DND-41 (cell line): ENCODE data around the gene PRSS2.
"Not testable (repeated sequence)": the region's sequence is repeated elsewhere in the genome, so short reads cannot be mapped to it uniquely, and the experiment has no call there.

ENCODE experiments used
- EZH2 ChIP-seq: IDR thresholded peaks from 3 replicates; pipeline ENCODE4 v1.6.1; 2012; ENCODE audit warnings: borderline replicate concordance, low read depth, mild to moderate bottlenecking, moderate library complexity, low read length, inconsistent platforms; ENCODE audit not compliant: severe bottlenecking
- TF ChIP-seq, protein P1 (sequence below): IDR thresholded peaks from 2 replicates; pipeline ENCODE4 v1.5.1; 2012; ENCODE audit warnings: borderline replicate concordance, low read length, moderate library complexity, mild to moderate bottlenecking; ENCODE audit not compliant: poor library complexity, severe bottlenecking; ENCODE audit errors: extremely low read depth

DNA sequence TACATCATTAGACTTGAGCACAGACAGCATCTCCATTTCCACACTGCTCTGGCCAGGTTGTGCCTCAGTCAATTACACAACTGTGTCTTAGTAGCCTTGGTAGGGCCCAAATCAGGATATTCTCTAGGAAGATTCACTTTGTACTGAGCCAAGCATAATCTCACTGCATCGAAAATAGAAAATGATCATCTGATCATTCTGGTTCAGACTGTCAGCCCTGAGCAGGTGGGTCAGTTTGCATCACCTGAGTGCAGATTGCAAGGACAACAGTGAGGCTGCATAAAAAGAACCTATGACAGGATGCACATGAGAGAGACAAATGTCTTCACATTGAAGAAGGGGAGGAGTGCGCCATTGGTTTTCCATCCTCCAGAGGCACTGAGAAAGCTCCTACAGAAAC is 22.4 kb upstream of the PRSS2 start:
- not testable (repeated sequence) for TF ChIP-seq EZH2
- TF ChIP-seq, protein P1, sequence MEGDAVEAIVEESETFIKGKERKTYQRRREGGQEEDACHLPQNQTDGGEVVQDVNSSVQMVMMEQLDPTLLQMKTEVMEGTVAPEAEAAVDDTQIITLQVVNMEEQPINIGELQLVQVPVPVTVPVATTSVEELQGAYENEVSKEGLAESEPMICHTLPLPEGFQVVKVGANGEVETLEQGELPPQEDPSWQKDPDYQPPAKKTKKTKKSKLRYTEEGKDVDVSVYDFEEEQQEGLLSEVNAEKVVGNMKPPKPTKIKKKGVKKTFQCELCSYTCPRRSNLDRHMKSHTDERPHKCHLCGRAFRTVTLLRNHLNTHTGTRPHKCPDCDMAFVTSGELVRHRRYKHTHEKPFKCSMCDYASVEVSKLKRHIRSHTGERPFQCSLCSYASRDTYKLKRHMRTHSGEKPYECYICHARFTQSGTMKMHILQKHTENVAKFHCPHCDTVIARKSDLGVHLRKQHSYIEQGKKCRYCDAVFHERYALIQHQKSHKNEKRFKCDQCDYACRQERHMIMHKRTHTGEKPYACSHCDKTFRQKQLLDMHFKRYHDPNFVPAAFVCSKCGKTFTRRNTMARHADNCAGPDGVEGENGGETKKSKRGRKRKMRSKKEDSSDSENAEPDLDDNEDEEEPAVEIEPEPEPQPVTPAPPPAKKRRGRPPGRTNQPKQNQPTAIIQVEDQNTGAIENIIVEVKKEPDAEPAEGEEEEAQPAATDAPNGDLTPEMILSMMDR, result not testable (repeated sequence)
